Activated CD4-positive, alpha-beta T cell treated with anti-CD3 and anti-CD28 coated beads, Interleukin-2, amount 50 U/mL, for 1 hour (primary cell): ENCODE data around the gene UBE2U.

Experiments
- DNase-seq: peaks from one replicate; pipeline ENCODE4 v3.0.0-alpha.2; 2020

The UBE2U gene, protein sequence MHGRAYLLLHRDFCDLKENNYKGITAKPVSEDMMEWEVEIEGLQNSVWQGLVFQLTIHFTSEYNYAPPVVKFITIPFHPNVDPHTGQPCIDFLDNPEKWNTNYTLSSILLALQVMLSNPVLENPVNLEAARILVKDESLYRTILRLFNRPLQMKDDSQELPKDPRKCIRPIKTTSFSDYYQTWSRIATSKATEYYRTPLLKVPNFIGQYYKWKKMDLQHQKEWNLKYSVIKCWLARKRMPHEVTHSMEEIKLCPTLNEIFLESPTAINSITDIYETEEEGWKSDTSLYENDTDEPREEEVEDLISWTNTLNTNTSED

DNA sequence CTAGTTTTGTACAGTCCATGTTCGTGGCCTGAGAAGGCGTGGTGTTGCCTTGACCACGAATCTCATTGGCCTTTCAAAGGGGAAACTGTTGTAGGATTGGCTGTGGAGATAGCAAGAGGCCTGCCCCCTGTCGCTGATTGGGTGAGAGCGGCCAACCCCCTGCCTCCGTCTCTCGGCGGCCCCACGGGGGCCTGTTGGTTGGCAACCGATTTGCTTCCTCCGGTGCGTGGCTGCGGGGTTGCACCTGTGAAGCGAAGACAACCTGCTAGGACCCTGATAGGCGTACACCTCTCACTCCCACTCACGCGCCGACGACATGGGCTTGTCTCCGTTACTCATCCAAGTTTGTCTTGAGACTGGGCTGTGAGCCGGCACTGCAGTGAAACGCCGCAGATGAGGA lies at the start of gene UBE2U:
TSS of gene UBE2U (plus strand) at position 204 of the 400 bp plus-strand sequence. CDS start 428 bp downstream, outside the sequence.
- no peak for DNase-seq

GRCh38 chr1:64155278-64155677 lies 48.1 kb upstream of the UBE2U start:
- DNase-seq = no peak

DNA sequence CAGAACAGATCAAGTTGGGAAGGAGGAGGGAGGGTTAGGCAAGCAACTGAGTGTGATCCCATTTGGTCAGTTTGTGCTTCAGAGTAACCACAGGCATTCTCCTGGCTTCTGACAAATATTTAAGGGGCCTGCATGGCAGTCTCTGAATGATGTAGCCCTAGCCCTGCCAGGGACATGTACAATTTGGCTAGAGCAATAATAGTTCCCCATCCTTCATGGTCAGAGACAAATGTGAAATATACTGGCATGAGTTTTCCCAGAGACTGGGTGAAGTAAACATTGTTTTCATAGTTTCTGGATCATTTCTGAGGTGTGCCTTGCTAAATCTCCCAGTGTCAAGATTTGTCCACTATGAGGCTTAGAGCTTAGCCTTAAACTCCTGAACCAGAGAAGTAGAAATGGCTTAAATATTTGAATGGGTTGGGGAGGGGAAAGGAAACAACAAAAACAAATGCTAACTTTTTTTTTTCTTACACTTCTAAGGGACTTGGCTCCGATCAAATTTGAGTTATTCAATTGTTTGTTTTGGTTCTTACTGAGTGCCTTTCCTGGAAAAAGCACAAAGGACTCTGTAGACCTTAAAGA lies 42.0 kb upstream of the UBE2U start:
- no peak for DNase-seq

- DNase-seq = no peak
Measured at GRCh38 chr1:64162151-64162550, 41.3 kb upstream of the UBE2U start.

DNA sequence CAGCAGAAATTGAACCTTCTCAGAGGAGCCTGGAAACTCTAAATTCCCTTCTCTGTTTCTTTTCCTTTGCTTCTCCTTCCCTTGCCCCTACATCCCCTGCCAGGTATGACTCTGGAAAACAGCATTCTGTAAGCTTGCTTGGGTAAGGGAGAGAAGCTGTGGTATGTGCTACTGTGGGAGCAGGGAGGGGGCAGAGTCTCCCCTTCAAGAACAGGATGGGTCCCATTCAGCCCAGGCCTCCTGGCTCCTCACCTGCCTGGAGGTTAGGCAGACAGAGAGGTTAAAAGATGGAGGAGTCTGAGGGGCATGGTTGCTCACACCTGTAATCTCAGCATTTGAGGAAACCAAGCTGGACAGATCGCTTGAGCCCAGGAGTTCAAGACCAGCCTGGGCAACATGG lies 40.6 kb upstream of the UBE2U start:
- DNase-seq = no peak

DNA sequence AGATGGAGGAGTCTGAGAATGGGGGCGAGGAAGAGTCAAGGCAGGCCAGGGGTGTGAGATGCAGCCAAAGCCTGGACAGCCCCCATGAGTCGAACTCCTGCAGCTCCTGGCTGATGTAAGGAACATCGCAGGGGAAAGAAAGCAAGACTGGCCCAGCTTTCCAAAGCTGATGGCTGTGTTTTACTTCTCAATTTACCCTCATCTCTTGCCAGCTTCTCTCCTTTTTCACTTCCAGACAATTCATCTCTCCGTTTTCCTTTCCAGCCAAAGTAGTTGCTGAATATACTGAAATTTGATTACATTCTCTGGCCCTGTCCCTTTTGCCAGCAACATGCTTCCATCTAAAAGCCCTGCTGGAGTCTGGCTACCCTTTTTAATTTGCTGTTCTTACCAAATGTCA lies 40.0 kb upstream of the UBE2U start:
- no peak for DNase-seq

DNA sequence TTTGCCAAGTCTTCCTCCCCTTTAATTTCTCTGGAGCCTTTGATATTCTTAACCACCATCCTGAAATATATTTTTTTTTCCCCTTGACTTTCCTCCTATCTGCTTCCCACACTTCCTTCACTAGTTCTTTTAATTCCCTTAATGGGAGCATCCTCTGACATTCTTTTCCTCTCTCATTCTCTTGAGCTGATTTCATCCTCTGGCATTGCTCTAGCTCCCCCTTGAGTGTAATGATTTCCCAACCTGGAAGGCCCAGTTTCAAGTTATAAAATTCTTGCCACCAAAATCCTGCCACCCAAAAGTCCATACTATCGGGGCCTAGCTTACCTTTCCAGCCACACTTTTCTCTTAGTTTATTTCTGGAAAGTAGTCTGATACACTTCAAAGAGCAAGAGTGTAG lies 39.5 kb upstream of the UBE2U start:
- no peak for DNase-seq

- DNase-seq = no peak
Measured at GRCh38 chr1:64166629-64167028, 36.8 kb upstream of the UBE2U start.

- DNase-seq = no peak
Measured at GRCh38 chr1:64167176-64167575, 36.2 kb upstream of the UBE2U start.

- no peak for DNase-seq
Measured at GRCh38 chr1:64171246-64171645, 32.2 kb upstream of the UBE2U start.

DNA sequence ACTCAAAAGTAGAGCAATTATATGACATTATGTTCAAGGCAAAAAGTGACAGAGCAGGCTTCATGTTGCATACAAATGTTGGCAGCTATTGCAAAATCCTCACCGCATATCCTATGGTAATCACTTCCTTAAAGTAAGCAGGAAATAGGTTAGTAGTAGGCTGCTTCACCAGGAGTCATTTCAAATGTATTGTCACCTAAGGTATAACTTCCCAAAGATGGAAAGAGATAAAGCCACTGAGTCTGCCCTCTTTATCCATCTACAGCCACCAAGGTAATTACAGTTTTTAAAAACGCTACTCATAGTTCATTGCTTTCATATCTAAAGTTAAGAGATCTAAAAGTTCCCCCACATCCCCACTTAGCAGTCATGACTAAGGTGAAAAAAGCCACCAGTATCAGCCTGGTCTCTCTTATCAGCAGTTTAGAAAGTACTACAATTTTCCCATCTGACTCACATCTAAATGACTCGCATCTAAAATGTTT lies 31.6 kb upstream of the UBE2U start:
- no peak for DNase-seq

DNA sequence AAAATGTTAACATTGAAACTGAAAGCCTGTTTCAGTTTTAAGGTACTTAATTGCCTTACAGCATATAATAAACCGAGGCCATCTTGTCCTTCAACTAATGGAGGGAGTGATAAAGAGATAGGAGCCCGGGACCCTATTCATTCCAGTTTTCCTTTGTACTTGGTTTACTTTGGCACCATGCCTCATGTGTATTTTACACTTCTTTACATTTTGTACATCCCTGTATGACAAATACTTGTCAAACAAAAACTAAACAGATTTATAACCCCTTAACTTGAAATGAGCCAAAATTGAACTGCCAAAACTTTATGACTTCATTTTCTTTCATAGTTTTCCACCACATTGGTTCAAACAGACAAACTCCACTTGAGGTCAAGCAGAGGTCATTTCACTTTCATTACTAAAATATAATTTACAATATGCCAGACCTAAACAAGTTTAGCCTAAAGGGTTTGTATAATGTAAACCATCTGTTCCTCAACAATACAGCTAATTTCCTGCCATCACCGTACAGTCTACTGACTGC lies 30.9 kb upstream of the UBE2U start:
- DNase-seq = no peak

DNA sequence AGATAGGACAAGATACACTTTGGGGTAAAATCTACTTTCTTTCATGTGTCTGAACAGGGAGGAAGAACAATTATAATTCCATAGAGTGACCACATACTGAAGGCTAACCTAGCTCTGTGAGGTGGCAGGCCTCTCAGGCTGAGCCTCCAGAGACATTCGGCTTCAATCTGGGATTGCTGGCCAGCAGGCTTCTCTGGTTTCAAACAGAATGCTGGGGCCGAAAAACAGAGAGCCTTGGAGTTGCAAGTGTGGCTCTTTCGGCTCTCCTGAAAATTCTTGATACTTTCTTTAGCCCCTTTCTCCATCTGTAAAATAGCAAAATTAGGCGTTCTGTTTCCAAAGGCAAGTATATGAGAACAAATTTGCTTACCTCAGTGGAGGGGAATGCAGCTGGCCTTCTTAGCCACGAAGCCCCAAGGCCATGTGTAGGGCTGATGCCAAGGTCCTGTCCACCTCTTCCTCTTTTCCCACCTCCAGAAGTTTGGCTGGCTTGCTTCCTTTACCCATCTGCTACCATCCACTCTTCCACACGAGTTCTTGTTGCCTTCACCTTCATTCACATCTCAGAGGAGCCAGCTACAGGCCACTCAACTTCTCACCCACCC lies 30.0 kb upstream of the UBE2U start:
- no peak for DNase-seq

DNA sequence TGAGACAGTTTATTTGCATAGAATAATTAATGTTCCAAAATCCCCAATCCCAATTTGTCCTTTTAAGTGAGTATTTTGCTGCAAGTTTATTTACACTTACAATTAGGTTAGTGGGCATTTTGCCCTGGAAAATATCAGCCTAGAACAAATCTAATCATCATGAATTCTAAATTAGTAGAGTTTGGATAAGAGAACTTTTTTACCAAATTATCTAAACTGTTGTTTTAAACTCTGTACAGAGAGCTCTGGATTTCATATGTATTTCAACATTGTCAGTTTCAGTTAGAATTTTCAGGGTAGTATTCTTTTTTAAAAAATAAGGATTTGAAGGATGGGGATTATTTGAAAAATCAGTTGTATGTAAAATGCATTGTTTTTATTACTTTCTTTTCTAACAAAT lies 27.8 kb upstream of the UBE2U start:
- no peak for DNase-seq

- DNase-seq = no peak
Measured at GRCh38 chr1:64176659-64177058, 26.8 kb upstream of the UBE2U start.

GRCh38 chr1:64179588-64179987 lies 23.8 kb upstream of the UBE2U start:
- no peak for DNase-seq

- no peak for DNase-seq
Measured at GRCh38 chr1:64182207-64182606, 21.2 kb upstream of the UBE2U start.

DNA sequence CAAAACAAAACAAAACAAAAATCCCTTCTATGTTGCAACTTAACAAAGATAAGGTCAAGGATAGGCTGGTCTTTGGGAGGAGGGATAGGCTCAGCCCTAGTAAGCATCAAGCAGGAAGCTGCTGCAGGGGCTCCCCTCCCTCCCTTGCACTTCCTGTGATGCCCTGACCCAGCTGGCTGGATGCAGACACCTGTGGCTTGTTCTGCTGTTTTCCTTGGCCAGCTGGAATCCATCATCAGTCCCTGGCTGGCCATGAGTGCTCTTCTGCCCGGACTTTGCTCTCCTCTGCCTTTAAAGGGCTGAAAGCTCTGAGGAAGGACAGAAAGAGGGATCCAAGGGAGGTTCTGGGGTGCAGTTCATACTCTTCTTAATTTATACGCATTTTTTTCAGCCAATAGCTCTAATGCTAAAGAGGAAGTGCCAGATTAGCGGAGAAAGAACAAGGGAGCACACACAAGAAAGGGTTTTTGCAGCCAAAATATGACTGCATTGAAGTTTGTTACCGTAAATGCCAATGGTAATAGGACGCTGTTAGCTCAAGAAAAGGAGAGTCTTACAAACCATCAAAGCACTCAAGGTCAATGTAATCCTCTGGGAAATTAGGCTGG lies 19.9 kb upstream of the UBE2U start:
- DNase-seq = no peak

GRCh38 chr1:64184003-64184440 lies 19.4 kb upstream of the UBE2U start:
- DNase-seq = no peak

DNA sequence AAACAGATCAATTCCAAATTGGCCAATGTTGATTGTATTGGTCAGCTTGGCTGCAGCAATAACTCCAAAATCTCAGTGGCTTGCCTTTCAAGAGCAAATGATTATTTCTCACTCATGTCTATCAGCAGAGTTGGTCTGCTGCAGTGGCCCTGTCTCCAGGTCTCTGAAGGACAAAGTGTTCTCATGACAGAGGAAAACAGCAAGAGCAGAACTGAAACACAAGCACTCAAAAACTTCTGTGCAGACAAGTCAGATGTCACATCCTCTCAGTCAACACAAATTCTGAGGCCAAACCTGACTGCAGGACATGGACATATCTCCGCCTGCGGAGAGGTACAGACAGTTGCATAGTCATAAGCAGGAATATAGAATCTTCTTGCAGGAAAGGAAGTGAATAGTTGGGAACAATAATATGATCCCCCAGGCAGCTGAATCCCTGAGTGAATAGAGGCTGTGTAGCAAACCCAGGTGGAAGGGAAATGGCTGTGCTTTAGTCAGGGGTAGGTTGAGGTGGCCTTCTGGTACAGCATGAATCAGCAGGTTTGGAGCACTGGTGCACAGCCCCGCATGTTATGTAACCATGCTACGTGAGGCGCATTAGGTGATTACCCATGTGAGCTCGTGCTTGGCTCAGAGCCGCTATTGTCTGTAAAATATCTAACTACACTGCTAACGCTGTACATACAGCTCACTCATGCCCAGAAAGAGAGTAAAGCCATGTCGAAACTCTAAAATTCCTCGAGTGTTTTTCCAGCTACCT lies 17.1 kb upstream of the UBE2U start:
- DNase-seq = no peak

DNA sequence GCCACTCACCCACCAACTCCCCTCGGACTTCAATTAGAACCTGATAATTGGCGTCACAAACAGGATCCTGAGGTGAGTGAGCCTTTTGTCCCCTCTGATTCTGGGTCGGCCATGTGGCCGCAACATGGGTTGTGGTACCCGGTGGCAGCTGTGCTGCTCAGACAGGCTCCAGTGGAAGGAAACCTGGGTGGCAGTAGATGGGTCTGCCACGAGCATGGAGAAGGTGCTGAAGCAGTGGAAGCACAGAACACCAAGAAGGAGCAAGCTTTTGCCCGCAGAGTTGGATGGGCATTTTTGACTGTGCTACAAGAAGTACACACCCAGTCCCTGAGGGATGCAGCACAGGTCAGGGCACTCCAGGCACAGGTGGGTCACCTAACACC lies 16.5 kb upstream of the UBE2U start:
- no peak for DNase-seq

DNA sequence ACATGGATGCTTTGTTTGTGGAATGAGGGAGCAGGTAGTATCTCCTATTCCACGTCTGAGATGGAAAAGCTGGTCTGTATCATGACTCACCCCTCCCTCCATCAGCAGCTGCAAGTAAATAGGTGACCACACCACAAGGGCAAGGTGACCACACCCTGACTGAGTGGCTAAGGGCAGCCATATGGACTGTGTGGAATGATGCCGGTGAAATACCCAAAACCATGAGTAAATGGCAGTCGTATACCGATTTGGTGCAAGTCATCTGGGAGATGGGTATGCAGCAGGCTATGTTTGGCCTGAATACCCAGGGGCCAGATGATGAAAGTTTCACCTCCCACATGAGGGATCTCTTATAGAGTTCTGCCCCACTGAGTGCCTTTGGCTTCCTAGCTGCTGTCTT lies 15.8 kb upstream of the UBE2U start:
- no peak for DNase-seq

GRCh38 chr1:64192290-64192689 lies 11.1 kb upstream of the UBE2U start:
- no peak for DNase-seq
